D341Med (cell line): ENCODE results near the gene ADNP.

Experiments used
- DNase-seq: peaks from one replicate; pipeline ENCODE4 v3.0.0; 2012; ENCODE audit warnings: low spot score

ADNP gene

GRCh38 chr20:50872560-50873425 is 58.4 kb downstream of the ADNP start:
- DNase-seq, result no peak

- no peak for DNase-seq
Measured at GRCh38 chr20:50870561-50871161, 60.6 kb downstream of the ADNP start.

GRCh38 chr20:50868509-50869495 is 62.4 kb downstream of the ADNP start:
- no peak for DNase-seq

GRCh38 chr20:50867805-50868204 is 63.4 kb downstream of the ADNP start:
- no peak for DNase-seq

GRCh38 chr20:50866831-50867230 is 64.4 kb downstream of the ADNP start:
- DNase-seq, result no peak

GRCh38 chr20:50866036-50866685 is 65.1 kb downstream of the ADNP start:
- no peak for DNase-seq

- DNase-seq, result no peak
Measured at GRCh38 chr20:50865591-50865990, 65.6 kb downstream of the ADNP start.

- DNase-seq, result no peak
Measured at GRCh38 chr20:50865114-50865513, 66.1 kb downstream of the ADNP start.

GRCh38 chr20:50862546-50862945 is 68.7 kb downstream of the ADNP start:
- DNase-seq, result no peak

- no peak for DNase-seq
Measured at GRCh38 chr20:50861012-50861411, 70.2 kb downstream of the ADNP start.

GRCh38 chr20:50859161-50859560 is 72.1 kb downstream of the ADNP start:
- DNase-seq, result no peak

- no peak for DNase-seq
Measured at GRCh38 chr20:50858525-50858924, 72.7 kb downstream of the ADNP start.

GRCh38 chr20:50857348-50857747 is 73.9 kb downstream of the ADNP start:
- no peak for DNase-seq

- DNase-seq, result no peak
Measured at GRCh38 chr20:50856475-50857041, 74.7 kb downstream of the ADNP start.

GRCh38 chr20:50855498-50856474 is 75.5 kb downstream of the ADNP start:
- no peak for DNase-seq

GRCh38 chr20:50854506-50855249 is 76.6 kb downstream of the ADNP start:
- no peak for DNase-seq

GRCh38 chr20:50852085-50852484 is 79.2 kb downstream of the ADNP start:
- no peak for DNase-seq

- no peak for DNase-seq
Measured at GRCh38 chr20:50850721-50851286, 80.4 kb downstream of the ADNP start.
